HG03135 (cell line): ENCODE measurements around the gene TBC1D10B.
"Not testable (repeated sequence)": the region's sequence is repeated elsewhere in the genome, so short reads cannot be mapped to it uniquely, and the experiment has no call there.

Experiments
- ATAC-seq: cut with Tn5 transposase; IDR thresholded peaks from one replicate; pipeline ENCODE4 v1.9.1; 2021; ENCODE audit warnings: mild to moderate bottlenecking, moderate library complexity; ENCODE audit not compliant: unreplicated experiment

Gene TBC1D10B

DNA sequence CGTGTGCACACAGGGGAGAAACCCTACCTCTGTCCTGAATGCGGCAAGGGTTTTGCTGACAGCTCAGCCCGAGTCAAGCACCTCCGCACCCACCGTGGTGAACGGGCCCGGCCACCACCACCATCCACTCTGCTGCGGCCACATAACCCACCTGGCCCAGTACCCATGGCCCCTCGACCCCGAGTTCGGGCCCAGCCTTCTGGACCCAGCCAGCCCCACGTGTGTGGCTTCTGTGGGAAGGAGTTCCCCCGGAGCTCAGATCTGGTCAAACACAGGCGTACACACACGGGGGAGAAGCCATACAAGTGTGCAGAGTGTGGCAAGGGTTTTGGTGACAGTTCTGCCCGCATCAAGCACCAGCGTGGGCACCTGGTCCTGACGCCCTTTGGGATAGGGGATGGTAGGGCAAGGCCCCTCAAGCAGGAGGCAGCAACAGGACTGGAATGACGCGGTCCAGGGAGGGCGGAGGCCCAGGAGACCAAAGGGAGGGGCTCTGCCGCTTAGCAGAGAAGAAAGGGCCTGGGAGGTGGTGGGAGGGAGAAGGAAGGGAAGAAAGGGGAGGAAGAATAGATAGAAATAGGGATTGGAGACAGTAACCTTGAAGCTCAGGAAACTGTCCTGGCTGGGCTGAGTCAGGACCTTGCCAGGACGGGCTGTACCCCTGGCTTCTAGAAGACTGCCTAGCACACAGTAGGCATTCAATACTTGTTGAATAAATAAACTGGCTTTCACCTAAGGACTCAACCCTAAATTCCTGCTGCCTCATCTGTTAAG, 28.6 kb upstream of the TBC1D10B start:
- no peak for ATAC-seq

- ATAC-seq, result no peak
Observed at GRCh38 chr16:30397776-30398660, 27.7 kb upstream of the TBC1D10B start.

DNA sequence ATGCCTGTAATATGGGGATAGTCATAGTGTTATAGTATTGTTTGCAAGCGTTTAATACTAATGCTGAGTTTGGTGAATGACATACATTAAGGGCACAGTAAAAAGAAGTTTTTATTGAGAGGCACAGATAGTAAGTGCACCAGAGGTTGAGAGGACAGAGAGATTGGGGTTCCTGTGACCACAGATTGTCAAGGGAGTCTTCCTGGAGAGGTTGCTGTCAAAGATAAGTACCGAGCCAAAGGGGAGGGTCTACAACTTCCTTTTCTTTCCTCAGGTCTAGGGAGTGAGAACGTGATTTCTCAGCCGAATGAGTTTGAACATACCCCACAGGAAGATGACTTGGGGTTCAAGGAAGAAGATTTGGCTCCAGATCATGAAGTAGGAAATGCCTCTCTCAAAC, 26.8 kb upstream of the TBC1D10B start:
- ATAC-seq, result no peak

DNA sequence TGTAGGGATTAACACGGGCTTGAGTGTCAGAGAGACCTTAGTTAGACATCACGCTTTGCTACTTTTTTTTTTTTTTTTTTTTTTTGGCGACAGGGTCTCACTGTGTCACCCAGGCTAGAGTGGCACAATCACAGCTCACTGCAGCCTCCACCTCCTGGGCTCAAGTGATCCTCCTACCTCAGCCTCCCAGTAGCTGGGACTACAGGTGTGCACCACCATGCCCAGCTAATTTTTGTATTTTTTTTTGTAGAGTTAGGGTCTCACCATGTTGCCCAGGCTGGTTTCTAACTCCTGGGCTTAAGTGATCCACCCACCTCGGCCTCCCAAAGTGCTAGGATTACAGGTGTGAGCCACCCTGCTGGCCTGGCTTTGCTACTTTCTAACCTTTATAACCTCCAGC, 26.3 kb upstream of the TBC1D10B start:
- ATAC-seq, result not testable (repeated sequence)

- ATAC-seq, result no peak
Observed at GRCh38 chr16:30395992-30396585, 25.8 kb upstream of the TBC1D10B start.

DNA sequence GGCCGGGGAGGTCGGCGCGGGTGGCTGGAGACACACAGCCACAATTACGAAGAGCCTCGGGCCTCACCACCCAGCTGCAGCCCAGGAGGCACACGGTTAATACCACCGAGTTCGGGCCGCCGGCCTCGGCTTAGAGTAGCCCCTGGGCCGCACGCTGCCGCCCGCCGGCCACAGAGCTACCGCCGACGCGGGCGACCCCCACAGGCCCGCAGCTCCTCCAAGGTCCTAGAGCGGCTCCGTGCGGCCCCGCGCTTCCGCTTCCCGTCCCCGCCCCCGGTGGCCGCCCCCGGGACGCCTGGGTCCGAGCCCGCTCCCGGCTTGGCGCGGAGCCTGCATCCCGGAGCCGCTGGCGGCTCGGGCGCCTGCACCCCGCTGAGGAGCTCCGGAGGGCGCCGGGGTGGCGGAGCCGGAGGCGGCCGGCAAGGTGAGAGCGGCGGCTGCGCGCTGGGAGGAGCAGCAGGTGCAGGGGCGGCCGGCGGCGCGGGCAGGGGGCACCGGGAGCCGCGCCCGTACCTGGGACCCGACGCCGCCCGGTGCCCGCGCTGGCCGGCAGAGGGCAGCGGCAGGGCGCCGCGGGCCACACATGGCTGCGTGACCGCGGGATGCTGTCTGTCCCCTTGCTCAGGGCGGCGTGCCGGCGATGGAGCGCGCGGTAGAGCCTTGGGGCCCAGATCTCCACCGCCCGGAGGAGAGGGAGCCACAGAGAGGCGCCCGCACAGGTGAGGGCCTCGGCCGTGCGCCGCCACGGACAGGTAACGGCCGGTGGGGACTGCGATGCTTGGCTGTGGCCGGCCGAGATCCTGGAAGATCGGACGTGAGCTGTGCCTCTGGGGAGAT, 25.1 kb upstream of the TBC1D10B start, which contains the start of gene ZNF48:
Gene ZNF48, plus strand, starts transcription at position 266 of the 837 bp plus-strand sequence. Its CDS starts 375 bp downstream, at position 641.
- ATAC-seq, result peak; percentile 52

DNA sequence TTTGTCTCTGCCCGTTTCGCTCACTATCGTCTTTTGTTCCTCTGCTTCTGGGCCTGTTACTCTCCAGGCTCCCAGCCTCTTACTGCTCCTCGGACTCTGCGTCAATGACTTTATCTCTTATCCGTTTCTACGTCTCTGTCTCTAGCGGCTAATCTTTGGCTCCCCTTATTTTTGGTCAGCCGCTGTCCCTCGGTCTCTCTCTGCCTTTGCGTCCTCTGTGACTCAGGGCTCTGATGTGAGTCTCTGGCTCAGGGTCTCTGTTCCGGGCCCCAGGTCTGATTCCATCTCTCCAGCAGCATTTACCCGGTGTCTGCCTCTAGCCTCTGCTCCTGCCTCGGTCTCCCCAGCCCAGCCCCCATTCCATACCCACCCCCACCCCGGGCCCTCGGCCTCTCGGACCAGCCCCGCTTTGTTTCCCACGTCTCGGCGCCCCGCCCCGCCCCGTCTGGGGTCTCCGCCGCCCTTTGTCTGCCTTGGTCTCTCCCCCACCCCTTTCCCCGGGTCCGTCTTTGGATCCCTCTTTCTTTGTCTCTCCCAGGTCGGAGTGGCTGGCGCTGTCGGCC, 24.4 kb upstream of the TBC1D10B start:
- no peak for ATAC-seq

- ATAC-seq, result no peak
Observed at GRCh38 chr16:30383521-30383920, 13.2 kb upstream of the TBC1D10B start.

DNA sequence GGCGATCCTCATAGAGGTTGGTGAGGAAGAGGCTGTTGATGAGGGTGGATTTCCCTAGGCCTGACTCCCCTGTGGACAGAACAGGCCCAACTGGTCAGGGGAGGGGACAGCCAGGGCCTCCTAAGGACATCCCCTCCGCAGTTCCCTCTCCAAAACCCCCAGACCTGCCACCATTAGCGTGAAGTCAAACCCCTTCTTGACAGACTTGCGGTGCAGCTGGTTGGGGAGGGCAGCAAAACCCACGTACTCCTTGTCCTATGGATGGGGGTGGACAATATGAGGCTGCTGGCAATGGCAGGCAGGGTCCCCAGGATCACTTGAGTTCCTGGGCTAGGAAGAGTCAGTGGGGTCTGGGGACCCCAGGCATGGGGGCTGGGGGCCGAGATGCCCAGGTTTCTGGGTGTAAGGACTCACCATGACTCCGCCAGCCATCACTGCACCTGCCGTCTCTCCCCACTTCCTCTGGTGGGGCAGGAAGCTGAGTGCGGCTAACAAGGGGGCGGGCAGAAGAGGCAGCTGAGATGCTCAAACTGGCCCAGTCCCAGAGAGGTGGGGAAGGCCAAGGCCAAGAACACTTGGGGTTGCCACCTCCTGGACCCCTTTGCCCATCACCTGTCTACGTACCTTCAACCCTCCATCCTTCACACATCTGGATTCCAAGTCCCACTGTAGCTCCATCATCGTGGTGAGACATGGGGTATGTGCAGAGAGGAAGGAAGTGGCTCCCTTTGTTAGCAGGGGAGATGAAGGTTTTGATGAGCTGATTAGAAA, 12.0 kb upstream of the TBC1D10B start, which contains the start of gene SEPTIN1:
Gene SEPTIN1, minus strand, starts transcription at position 451 of the 771 bp plus-strand sequence. Its CDS starts 19 bp downstream, at position 432.
- no peak for ATAC-seq

- ATAC-seq, result no peak
Observed at GRCh38 chr16:30381291-30382041, 11.2 kb upstream of the TBC1D10B start.

- ATAC-seq, result no peak
Observed at GRCh38 chr16:30380803-30381208, 10.5 kb upstream of the TBC1D10B start.

- no peak for ATAC-seq
Observed at GRCh38 chr16:30380072-30380802, 9.9 kb upstream of the TBC1D10B start.

- no peak for ATAC-seq
Observed at GRCh38 chr16:30379158-30379783, 9.0 kb upstream of the TBC1D10B start.

DNA sequence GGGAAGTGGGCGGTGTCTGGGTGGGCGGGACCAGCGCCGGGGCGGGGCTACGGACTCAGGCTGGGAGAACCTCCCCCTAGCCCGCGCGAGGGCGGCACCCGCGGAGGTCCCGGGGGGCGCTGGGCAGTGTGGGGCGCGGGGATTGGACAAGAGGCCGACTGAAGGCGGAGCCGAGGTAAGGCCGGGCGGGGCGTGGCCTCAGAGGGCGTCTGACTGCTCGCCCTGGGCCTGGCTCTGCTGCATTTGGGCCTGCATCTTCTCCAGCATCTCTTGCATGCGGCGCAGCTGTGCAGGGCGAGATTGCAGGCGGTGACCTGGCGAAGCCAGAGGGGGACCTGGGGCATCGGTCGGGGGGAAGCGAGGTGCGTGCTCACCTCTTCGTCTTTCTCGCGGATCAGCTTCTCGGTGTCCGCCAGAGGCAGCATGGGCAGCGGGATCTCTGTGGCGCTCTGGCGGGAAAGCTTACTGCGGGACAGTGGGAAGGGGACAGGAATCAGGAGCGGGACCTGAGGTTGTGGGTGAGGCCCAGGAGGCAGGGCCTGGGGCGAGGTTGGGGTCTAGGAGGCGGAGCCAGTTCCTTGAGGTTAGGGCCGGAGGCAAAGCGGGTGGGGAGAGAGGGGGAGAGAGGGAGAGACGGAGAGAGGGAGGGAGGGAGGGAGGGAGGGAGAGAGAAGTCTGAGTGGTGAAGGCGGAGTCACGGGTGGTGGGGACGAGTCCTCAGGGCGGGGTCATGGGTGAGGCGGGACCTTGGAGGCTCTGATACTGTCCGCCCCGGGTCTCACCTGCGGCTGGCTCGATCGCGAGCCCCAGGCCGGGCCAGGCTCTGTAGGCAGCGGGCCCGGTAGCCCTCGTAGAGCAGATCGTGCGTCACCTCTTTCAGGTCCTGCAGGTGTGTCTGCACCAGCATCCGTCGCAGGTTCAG, 8.2 kb upstream of the TBC1D10B start:
- peak; percentile 83 for ATAC-seq

DNA sequence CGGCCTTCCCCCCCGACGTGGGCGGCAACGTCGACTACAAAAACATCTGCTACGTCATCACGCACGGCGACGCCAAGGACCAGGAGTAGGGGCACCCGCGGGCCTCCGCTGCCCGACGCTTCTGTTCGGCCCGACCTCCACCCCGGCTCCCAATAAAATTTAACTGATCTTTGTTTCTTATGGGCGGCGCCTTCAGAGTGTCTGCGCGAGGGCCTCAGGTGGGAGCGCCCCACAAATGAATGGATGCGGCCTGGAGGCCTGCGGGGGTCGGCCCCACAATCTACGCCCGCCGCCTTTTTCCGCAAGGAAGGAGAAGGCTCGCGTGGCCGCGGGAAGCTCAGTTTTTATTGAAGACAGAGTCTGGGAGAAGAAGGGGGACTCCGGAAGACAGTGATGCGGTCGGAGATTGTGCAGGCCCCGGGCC, 7.5 kb upstream of the TBC1D10B start:
- ATAC-seq, result peak; percentile 33

GRCh38 chr16:30377050-30377811, 6.9 kb upstream of the TBC1D10B start:
- no peak for ATAC-seq
